ENCODE results near the gene SLC6A5. TPM values are rescaled to one million over a fixed set of nuclear protein-coding genes. Genes with fewer than 3 reads are reported as not detected.
"Not testable (repeated sequence)": the region's sequence is repeated elsewhere in the genome, so short reads cannot be mapped to it uniquely, and the experiment has no call there.

The SLC6A5 gene
- total RNA-seq (2014; rRNA removed) = not detected in 2 replicates
- not detected for polyA plus RNA-seq (2012)

GRCh38 chr11:20599221-20600019, at the start of gene SLC6A5:
Gene SLC6A5, plus strand, starts transcription at chr11:20599608. Its CDS starts 65 bp downstream, at chr11:20599673.
- peak; percentile 20 for DNase-seq (ENCODE audit: low read depth)

- no peak for DNase-seq (ENCODE audit: low read depth)
These were observed 48.3 kb upstream of the SLC6A5 start for GRCh38 chr11:20551096-20551495.

GRCh38 chr11:20555783-20556182, 43.6 kb upstream of the SLC6A5 start:
- DNase-seq (ENCODE audit: low read depth) = no peak

DNA sequence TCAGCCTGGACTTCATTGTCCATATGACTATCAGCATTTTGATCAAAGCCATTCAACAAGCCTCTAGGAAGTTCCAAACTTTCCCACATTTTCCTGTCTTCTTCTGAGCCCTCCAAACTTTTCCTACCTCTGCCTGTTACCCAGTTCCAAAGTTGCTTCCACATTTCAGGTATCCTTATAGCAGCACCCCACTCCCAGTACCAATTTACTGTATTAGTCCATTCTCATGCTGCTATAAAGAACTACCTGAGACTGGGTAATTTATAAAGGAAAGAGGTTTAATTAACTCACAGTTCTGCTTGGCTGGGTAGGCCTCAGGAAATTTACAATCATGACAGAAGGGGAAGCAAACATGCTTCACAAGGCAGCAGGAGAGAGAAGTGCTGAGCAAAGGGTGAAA, 43.0 kb upstream of the SLC6A5 start:
- DNase-seq (ENCODE audit: low read depth) = not testable (repeated sequence)

DNA sequence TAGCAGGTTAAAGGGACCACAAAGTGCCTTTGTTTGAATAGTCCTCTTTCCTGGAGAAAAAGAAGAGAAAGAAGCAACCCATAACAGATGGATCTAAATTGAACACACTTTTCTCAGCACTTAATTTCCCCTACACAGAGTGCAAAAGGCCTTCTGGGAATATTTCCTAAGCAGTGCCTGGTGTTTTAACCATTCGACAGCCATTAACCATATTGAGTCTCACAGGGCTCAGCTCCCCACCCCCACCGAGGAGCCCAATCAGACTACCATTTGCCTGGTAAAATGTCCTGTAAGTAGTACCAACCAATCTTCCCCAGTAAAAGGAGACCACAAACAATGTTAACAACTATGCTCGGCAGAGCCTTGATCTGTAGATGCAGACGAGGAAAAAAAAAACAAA, 40.7 kb upstream of the SLC6A5 start:
- DNase-seq (ENCODE audit: low read depth) = no peak

- no peak for DNase-seq (ENCODE audit: low read depth)
These were observed 39.7 kb upstream of the SLC6A5 start for GRCh38 chr11:20559523-20560300.

DNA sequence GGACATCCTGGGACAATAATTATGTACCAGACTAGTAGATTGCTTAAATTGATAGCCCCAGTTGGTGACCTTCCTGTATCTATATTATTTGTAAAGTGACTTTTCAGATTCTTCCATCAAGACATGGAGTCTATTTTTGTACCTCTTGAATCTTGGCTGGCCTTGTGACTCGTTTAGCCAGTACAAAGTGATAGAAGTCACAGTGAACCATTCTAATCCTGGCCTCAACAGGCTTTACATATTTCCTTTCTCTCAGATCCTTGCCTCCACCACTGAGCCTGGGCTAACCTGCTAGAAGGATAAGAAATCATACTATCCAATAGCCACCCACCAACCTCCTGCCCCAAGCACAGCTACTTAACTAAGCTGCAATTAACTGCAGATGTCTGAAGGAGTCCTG, 37.5 kb upstream of the SLC6A5 start:
- no peak for DNase-seq (ENCODE audit: low read depth)

DNA sequence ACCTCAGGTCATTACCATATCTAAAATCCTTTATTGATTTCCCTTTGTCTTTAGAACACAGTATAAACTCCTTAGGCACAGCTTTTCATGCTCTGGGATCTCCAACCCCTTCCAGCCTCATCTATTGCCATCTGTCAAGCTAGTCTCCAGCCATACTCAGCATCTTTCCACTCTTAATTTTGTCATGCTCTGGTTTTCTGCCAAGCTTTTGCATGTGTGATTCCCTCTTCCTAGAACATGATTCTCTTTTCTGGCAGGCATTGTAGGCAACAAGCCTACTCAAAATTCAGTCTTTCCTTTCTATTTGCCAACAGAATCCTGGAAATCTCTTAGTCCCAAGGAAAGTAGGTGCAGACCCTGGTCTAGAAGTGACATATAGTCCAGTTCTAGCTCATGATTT, 35.5 kb upstream of the SLC6A5 start:
- DNase-seq (ENCODE audit: low read depth) = no peak

GRCh38 chr11:20564846-20565635, 34.4 kb upstream of the SLC6A5 start:
- DNase-seq (ENCODE audit: low read depth) = no peak

DNA sequence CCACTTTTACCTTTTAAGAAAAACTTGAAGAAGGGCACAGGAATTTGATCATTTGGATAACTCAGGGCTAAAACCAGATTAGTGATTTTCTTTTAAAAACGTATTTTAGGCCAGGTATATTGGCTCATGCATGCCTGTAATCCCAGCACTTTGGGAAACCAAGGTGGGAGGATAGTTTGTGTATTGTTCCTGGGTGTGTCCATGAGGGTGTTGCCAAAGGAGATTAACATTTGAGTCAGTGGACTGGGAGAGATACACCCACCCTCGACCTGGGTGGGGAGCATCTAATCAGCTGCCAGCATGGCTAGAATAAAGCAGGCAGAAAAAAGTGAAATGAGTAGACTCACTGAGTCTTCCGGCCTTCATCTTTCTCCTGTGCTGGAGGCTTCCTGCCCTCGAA, 33.3 kb upstream of the SLC6A5 start:
- DNase-seq (ENCODE audit: low read depth) = not testable (repeated sequence)

- no peak for DNase-seq (ENCODE audit: low read depth)
These were observed 32.6 kb upstream of the SLC6A5 start for GRCh38 chr11:20566591-20567434.

DNA sequence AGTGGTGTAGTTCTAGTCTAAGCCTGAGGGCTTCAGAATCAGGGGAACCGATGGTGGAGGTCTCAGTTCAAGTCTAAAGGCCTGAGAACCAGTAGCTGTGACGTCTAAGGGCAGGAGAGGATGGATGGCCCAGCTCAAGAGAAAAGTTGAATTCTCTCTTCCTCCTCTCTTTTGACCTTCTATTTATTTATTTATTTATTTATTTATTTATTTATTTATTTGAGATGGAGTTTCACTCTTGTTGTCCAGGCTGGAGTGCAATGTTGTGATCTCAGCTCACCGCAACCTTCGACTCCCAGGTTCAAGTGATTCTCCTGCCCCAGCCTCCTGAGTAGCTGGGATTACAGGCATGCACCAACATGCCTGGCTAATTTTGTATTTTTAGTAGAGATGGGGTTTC, 19.7 kb upstream of the SLC6A5 start:
- DNase-seq (ENCODE audit: low read depth) = not testable (repeated sequence)

DNA sequence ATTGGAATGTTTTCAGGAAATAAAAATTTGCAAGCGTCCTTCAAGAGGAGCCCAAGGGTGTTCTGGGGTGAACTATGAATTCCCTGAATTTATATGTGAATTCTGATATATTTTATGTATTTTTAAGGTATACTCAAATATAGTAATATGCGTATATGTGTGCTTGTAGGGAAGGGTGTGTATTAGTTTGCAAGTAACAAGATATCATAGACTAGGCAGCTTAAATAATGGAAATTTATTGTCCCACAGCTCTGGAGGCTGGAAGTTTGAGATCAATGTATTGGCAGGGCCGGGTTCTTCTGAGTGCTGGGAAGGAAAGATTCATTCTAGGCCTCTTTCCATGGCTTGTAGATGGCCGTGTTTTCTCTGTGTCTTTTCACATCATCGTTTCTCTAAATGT, 16.2 kb upstream of the SLC6A5 start:
- no peak for DNase-seq (ENCODE audit: low read depth)

DNA sequence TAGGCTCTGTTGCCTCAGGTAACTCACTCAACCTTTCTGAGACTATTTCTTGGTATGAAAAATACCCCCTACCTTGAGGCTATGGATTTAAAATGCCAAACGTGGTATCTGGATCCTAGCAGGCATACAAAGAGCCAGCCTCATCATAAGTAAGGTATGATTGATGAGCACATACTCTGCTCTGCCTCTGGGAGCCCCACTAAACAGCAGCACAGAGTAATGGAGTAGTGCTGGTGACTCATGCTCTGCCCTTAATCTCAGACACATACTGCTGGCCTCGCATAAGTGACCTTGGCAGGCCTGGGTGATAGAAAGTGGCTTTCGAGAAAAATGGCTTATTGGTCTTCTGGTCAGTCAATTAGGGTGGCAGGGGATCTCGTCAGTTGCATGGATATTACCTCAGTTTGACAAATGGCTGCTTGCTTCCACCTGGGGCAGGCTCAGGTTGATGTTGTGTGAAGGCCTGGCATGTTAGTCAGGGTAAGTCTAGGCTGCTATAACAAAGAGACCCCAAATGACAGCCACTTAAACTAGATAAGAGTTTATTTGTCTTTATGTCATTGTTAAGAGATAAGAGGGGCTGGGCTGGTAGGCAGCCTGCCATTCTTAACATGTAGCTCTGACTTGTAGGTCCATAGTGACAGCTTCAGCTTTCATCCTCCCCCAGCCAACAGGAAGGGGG, 15.2 kb upstream of the SLC6A5 start:
- peak; percentile 5 for DNase-seq (ENCODE audit: low read depth)

GRCh38 chr11:20589796-20590195, 9.6 kb upstream of the SLC6A5 start:
- no peak for DNase-seq (ENCODE audit: low read depth)

DNA sequence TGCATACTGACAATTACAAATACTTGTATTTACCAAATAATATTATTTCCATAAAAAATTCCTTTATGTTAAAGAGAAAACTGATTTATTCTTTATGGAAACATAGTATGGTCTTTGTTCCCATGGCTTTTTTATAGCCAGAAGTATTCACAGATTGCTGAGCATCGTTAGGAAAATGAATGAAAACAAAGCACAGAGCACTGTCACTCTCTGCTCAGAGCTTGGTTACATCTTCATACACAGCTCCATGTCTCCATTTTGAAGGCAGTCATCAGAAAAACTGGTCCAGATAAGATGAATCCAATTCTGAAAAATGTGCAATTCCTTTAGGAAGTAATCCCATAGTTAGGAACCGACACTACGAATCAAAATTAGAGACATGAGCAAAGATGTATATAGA, 9.0 kb upstream of the SLC6A5 start:
- no peak for DNase-seq (ENCODE audit: low read depth)

- no peak for DNase-seq (ENCODE audit: low read depth)
These were observed 6.7 kb upstream of the SLC6A5 start for GRCh38 chr11:20592741-20593140.

- DNase-seq (ENCODE audit: low read depth) = no peak
These were observed 4.9 kb upstream of the SLC6A5 start for GRCh38 chr11:20594274-20595061.

- no peak for DNase-seq (ENCODE audit: low read depth)
These were observed 4.3 kb upstream of the SLC6A5 start for GRCh38 chr11:20595101-20595500.
